NT2/D1 (cell line): Measurements from ENCODE around the gene KRT35.

Experiments used
- SUZ12 ChIP-seq: IDR thresholded peaks from 2 replicates; pipeline ENCODE4 v1.6.1; 2011; ENCODE audit not compliant: insufficient read length, insufficient read depth; ENCODE audit errors: extremely low read depth
- YY1 ChIP-seq: IDR thresholded peaks from 2 replicates; pipeline ENCODE4 v1.6.1; 2011; ENCODE audit not compliant: insufficient read length, insufficient read depth

DNA sequence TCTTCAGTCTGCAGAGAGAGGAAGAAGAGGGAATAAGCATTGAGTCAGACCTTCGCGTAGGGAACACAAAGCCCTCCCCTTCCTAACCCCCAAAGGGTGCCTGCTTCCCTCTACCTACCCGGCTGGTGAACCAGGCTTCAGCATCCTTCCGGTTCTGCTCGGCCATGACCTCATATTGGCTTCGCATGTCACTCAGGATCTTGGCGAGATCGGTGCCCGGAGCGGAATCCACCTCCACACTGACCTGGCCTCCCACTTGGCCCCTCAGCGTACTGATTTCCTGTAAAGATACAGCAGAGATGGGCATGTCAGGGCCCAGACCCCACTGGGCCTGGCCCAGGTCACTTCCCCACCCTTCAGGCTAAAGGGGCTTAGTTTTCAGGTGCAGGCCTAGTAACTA lies 43.3 kb upstream of the KRT35 start:
- TF ChIP-seq SUZ12 (no peak), YY1 (no peak)
